ENCODE measurements around the gene NRG3. TPM values are rescaled to one million over a fixed set of nuclear protein-coding genes. Genes with fewer than 3 reads are reported as not detected.

The NRG3 gene
- total and polyA plus RNA-seq, 2 of the 4 experiments (the other 2 are of a cell fraction): not detected

GRCh38 chr10:81969136-81969535, 94.1 kb downstream of the NRG3 start:
- Histone ChIP-seq H2BK20ac (ENCODE audit: low read depth, low read length) (no peak overlapping the region), H3K27me3 (ENCODE audit: control insufficient read depth, insufficient read depth, low read length) (no peaks in the 10 kb centered on the region), H4K91ac (ENCODE audit: insufficient read depth, low read depth, low read length) (no peak overlapping the region), H3K18ac (ENCODE audit: low read depth, low read length) (no peak overlapping the region), H3K9me1 (ENCODE audit: insufficient read depth, low read length) (no peaks in the 10 kb centered on the region), H4K20me1 (ENCODE audit: insufficient read depth, low read length) (no peaks in the 10 kb centered on the region), H4K5ac (ENCODE audit: low read depth, low read length) (no peak overlapping the region), H3K4me2 (ENCODE audit: low read depth, low read length) (no peak overlapping the region), H2BK5ac (ENCODE audit: low read depth, low read length, poor library complexity, severe bottlenecking) (no peak overlapping the region), H2BK120ac (ENCODE audit: low read depth, low read length) (no peak overlapping the region), H2AFZ (replicated peaks; ENCODE audit: low read length, poor library complexity) (no peak overlapping the region), H3K9me3 (ENCODE audit: control insufficient read depth, insufficient read depth, low read length) (peaks cover 10% of the 10 kb centered on the region; the same call in 1 of the 2 replicates), H3K4me1 (ENCODE audit: control insufficient read depth, insufficient read depth, low read length) (no peaks in the 10 kb centered on the region), H3K36me3 (ENCODE audit: control insufficient read depth, insufficient read depth, low read length) (no peaks in the 10 kb centered on the region), H3K4ac (ENCODE audit: low read depth, low read length) (no peak overlapping the region), H2BK15ac (ENCODE audit: low read depth, low read length) (no peak overlapping the region), H3K23ac (ENCODE audit: low read depth, low read length) (no peak overlapping the region), H4K8ac (ENCODE audit: low read depth in 2 of 2, low read length in 2 of 2) (no peak overlapping the region), H3K27ac (ENCODE audit: insufficient read depth, low read length) (no peak overlapping the region), H2AK9ac (replicated peaks; ENCODE audit: low read depth, low read length, poor library complexity) (no peak overlapping the region), H3K4me3 (ENCODE audit: insufficient read depth, low read depth, low read length) (no peak overlapping the region), H3K14ac (replicated peaks; ENCODE audit: low read depth, low read length) (no peak overlapping the region), H2AK5ac (ENCODE audit: low read depth, low read length) (no peak overlapping the region), H3K9ac (ENCODE audit: low read depth, low read length) (no peak overlapping the region), H3K56ac (ENCODE audit: extremely low read depth, insufficient read depth, low read length) (no peak overlapping the region), H3K79me1 (ENCODE audit: low read depth in 1 of 2, low read length in 2 of 2) (no peaks in the 10 kb centered on the region)
- in situ Hi-C loops (cut with MboI; ENCODE audit: low sequenced_read_pairs) (no loop called here), dilution Hi-C loops (cut with HindIII; ENCODE audit: low sequenced_read_pairs, unreplicated experiment) (no loop called here), intact Hi-C loops (cut with micrococcal nuclease) (no loop called here)
- no TSS peak for BruUV-seq (replicated peaks)
- CTCF ChIA-PET: no interaction called here
- TF ChIP-seq POLR2A (IDR thresholded peaks at IDR 0.05; ENCODE audit: low read depth, low read length) (no peak), RAD21 (IDR thresholded peaks at IDR 0.05; ENCODE audit: low read length) (no peak), FOS (IDR thresholded peaks at IDR 0.05; ENCODE audit: low read depth, low read length) (no peak), CHD1 (IDR thresholded peaks at IDR 0.05; ENCODE audit: low read depth, low read length) (no peak), NFE2L2 (IDR thresholded peaks at IDR 0.05; ENCODE audit: low read depth, low read length) (no peak), CEBPB (IDR thresholded peaks at IDR 0.05; ENCODE audit: low read depth, low read length) (no peak), USF2 (IDR thresholded peaks at IDR 0.05; ENCODE audit: low read depth, low read length) (no peak), RCOR1 (IDR thresholded peaks at IDR 0.05; ENCODE audit: insufficient replicate concordance, low read length) (no peak), RFX5 (IDR thresholded peaks at IDR 0.05; ENCODE audit: low read depth, low read length) (no peak), MXI1 (IDR thresholded peaks at IDR 0.05; ENCODE audit: borderline replicate concordance, low read depth, low read length) (no peak), CTCF (conservative IDR thresholded peaks at IDR 0.05; ENCODE audit: low read depth, low read length) (no peak), SMC3 (IDR thresholded peaks at IDR 0.05; ENCODE audit: low read depth, low read length) (no peak), MAFK (IDR thresholded peaks at IDR 0.05; ENCODE audit: low read depth, low read length) (no peak), BHLHE40 (IDR thresholded peaks at IDR 0.05; ENCODE audit: low read depth, low read length) (no peak), MAZ (IDR thresholded peaks at IDR 0.05; ENCODE audit: borderline replicate concordance, low read depth, low read length) (no peak)
- TF ChIP-seq, protein P1, sequence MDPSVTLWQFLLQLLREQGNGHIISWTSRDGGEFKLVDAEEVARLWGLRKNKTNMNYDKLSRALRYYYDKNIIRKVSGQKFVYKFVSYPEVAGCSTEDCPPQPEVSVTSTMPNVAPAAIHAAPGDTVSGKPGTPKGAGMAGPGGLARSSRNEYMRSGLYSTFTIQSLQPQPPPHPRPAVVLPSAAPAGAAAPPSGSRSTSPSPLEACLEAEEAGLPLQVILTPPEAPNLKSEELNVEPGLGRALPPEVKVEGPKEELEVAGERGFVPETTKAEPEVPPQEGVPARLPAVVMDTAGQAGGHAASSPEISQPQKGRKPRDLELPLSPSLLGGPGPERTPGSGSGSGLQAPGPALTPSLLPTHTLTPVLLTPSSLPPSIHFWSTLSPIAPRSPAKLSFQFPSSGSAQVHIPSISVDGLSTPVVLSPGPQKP (IDR thresholded peaks at IDR 0.05; ENCODE audit: borderline replicate concordance, low read depth, low read length): no peak
- DNase-seq: no peak
- POLR2A ChIA-PET (ENCODE audit: unreplicated experiment): no interaction called here
- no CpG with 5 or more reads among the region's 2 CpGs for WGBS, 2 experiments (ENCODE audit: extremely low coverage in 2 of 2, insufficient read length in 1 of 2)
- no peak for ATAC-seq (ENCODE audit: low read depth)

Data from IMR-90 (cell line).